Measurements from ENCODE around the gene MMP14. TPM values are rescaled to one million over a fixed set of nuclear protein-coding genes. Genes with fewer than 3 reads are reported as not detected.
A peak's percentile ranks its signal among the peaks of the same experiment; 100 is the strongest.

MMP14 gene
- total and polyA plus RNA-seq, 9 of the 15 experiments (the other 6 are each of a cell fraction or from before 2014, with no cell fraction given) = 0.36 to 5.8 (median 1.3) TPM; not detected in 2

GRCh38 chr14:22824711-22825359 is 11.6 kb upstream of the MMP14 start (continued):
- TF ChIP-seq MGA (IDR thresholded peaks at IDR 0.05) (peak; percentile 33; the same call in 1 of the 2 replicates), BCOR (IDR thresholded peaks at IDR 0.05) (no peak; the same call in 1 of the 2 replicates), NBN (IDR thresholded peaks at IDR 0.05; ENCODE audit: low read depth) (no peak), MCM7 (IDR thresholded peaks at IDR 0.05) (no peak), PURB (CRISPR knock-in tag; IDR thresholded peaks at IDR 0.05; ENCODE audit: low read depth) (no peak), MAX (CRISPR knock-in tag; IDR thresholded peaks at IDR 0.05) (peak; percentile 69), ESRRB (CRISPR knock-in tag; IDR thresholded peaks at IDR 0.05; ENCODE audit: borderline replicate concordance) (no peak), SOX6 (IDR thresholded peaks at IDR 0.05) (0 out of 2 replicates have a peak, but pooled peaks have one; percentile 25), E4F1 (CRISPR knock-in tag; IDR thresholded peaks at IDR 0.05; ENCODE audit: borderline replicate concordance) (no peak), ZNF511 (CRISPR knock-in tag; IDR thresholded peaks at IDR 0.05) (no peak)
- TF ChIP-seq, protein P1, sequence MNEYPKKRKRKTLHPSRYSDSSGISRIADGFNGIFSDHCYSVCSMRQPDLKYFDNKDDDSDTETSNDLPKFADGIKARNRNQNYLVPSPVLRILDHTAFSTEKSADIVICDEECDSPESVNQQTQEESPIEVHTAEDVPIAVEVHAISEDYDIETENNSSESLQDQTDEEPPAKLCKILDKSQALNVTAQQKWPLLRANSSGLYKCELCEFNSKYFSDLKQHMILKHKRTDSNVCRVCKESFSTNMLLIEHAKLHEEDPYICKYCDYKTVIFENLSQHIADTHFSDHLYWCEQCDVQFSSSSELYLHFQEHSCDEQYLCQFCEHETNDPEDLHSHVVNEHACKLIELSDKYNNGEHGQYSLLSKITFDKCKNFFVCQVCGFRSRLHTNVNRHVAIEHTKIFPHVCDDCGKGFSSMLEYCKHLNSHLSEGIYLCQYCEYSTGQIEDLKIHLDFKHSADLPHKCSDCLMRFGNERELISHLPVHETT (CRISPR knock-in tag; conservative IDR thresholded peaks at IDR 0.05 in 1 of 2, IDR thresholded peaks at IDR 0.05 in 1 of 2) = no peak

Measured in K562 (cell line).